GM12878 (cell line): ENCODE data around the gene FAM156A. TPM values are rescaled to one million over a fixed set of nuclear protein-coding genes. Genes with fewer than 3 reads are reported as not detected.
A peak's percentile ranks its signal among the peaks of the same experiment; 100 is the strongest.

Experiments
- ATF2 ChIP-seq: IDR thresholded peaks from 2 replicates; pipeline ENCODE4 v1.6.1; 2012; ENCODE audit warnings: low read length, inconsistent platforms
- ATF7 ChIP-seq: fragments of 450-650 bp; IDR thresholded peaks from 2 replicates; pipeline ENCODE4 v1.6.1; 2016; ENCODE audit warnings: low read depth, mild to moderate bottlenecking
- BRCA1 ChIP-seq: IDR thresholded peaks from 2 replicates; pipeline ENCODE4 v1.6.1; 2011; ENCODE audit warnings: low read depth, low read length, improper control_type of control experiment
- CHD2 ChIP-seq: IDR thresholded peaks from 2 replicates; pipeline ENCODE4 v1.6.1; 2011; ENCODE audit warnings: low read depth, low read length, improper control_type of control experiment, borderline replicate concordance
- CREB1 ChIP-seq: IDR thresholded peaks from 2 replicates; pipeline ENCODE4 v1.6.1; 2012; ENCODE audit warnings: low read depth, mild to moderate bottlenecking, inconsistent platforms
- CUX1 ChIP-seq: IDR thresholded peaks from 2 replicates; pipeline ENCODE4 v1.6.1; 2012; ENCODE audit warnings: improper control_type of control experiment, low read depth, low read length; ENCODE audit not compliant: insufficient replicate concordance
- EGR1 ChIP-seq, 2 experiments: IDR thresholded peaks; 1 replicate in 1 of 2; 2 replicates in 1 of 2; pipeline ENCODE4 v1.6.1; 2011 to 2012; ENCODE audit warnings: low read depth in 2 of 2, low read length in 2 of 2, borderline replicate concordance in 1 of 2, mild to moderate bottlenecking in 1 of 2, moderate library complexity in 1 of 2
- FOXM1 ChIP-seq: IDR thresholded peaks from 2 replicates; pipeline ENCODE4 v1.6.1; 2012; ENCODE audit warnings: low read depth, mild to moderate bottlenecking, inconsistent platforms, low read length, moderate library complexity
- GABPA ChIP-seq: IDR thresholded peaks from 2 replicates; pipeline ENCODE4 v1.6.1; 2014; ENCODE audit warnings: antibody characterized with exemption, low read depth, mild to moderate bottlenecking, inconsistent platforms
- HCFC1 ChIP-seq: fragments of 150-350 bp; IDR thresholded peaks from 2 replicates; pipeline ENCODE4 v1.6.1; 2014; ENCODE audit warnings: low read length
- HDAC6 ChIP-seq: fragments of 200-600 bp; sonication (generic); IDR thresholded peaks from one replicate; pipeline ENCODE4 v1.8.0; 2017; ENCODE audit warnings: antibody characterized with exemption; ENCODE audit not compliant: unreplicated experiment
- MEF2A ChIP-seq: IDR thresholded peaks from 2 replicates; pipeline ENCODE4 v1.6.1; 2011; ENCODE audit warnings: low read depth, mild to moderate bottlenecking, low read length, moderate library complexity; ENCODE audit not compliant: insufficient read depth
- MTA3 ChIP-seq: IDR thresholded peaks from 2 replicates; pipeline ENCODE4 v1.6.1; 2012; ENCODE audit warnings: low read length, inconsistent platforms, borderline replicate concordance
- MXI1 ChIP-seq: fragments of 150-350 bp; IDR thresholded peaks from 2 replicates; pipeline ENCODE4 v1.6.1; 2011; ENCODE audit warnings: low read depth, mild to moderate bottlenecking, inconsistent platforms, low read length, improper control_type of control experiment
- MYC ChIP-seq: IDR thresholded peaks from 2 replicates; pipeline ENCODE4 v1.6.1; 2011; ENCODE audit warnings: mild to moderate bottlenecking, low read length, moderate library complexity, inconsistent platforms; ENCODE audit not compliant: insufficient read depth, insufficient replicate concordance, insufficient read length, severe bottlenecking
- NR2C2 ChIP-seq: IDR thresholded peaks from 2 replicates; pipeline ENCODE4 v1.6.1; 2011; ENCODE audit warnings: borderline replicate concordance, low read depth; ENCODE audit not compliant: control insufficient read depth, insufficient read length
- PAX8 ChIP-seq: fragments of 450-650 bp; IDR thresholded peaks from 2 replicates; pipeline ENCODE4 v1.6.1; 2017; ENCODE audit warnings: mild to moderate bottlenecking, moderate library complexity
- POLR2AphosphoS5 ChIP-seq: IDR thresholded peaks from 2 replicates; pipeline ENCODE4 v1.6.1; 2011; ENCODE audit warnings: mild to moderate bottlenecking, low read length, inconsistent platforms
- POU2F2 ChIP-seq: IDR thresholded peaks from 3 replicates; pipeline ENCODE4 v1.6.1; 2011; ENCODE audit warnings: low read depth, mild to moderate bottlenecking, low read length, borderline replicate concordance
- RBBP5 ChIP-seq: fragments of 200-600 bp; sonication (generic); conservative IDR thresholded peaks from 2 replicates; pipeline ENCODE4 v1.6.1; 2016
- SP1 ChIP-seq: IDR thresholded peaks from one replicate; pipeline ENCODE4 v1.6.1; 2011; ENCODE audit warnings: low read depth, low read length
- TCF12 ChIP-seq: IDR thresholded peaks from 2 replicates; pipeline ENCODE4 v1.6.1; 2011; ENCODE audit warnings: low read depth, mild to moderate bottlenecking, low read length
- ZNF217 ChIP-seq: fragments of 450-650 bp; IDR thresholded peaks from 2 replicates; pipeline ENCODE4 v1.6.1; 2017; ENCODE audit warnings: antibody characterized with exemption, mild to moderate bottlenecking
- polyA plus RNA-seq, 11 experiments: library from polyadenylated mRNA; depleted of rRNA in 4 of 11; unstranded in 6 of 11; stranded (reverse) in 5 of 11; fragments of >200 nt; fragmentation: Nextera tagmentation in 4 of 11; fragmentation: Illumina TruSeq in 1 of 11; extraction: Ambion mirVana in 4 of 11; extraction: Trizol in 1 of 11; gene quantifications; 1 replicate in 1 of 11; 2 replicates in 10 of 11; pipeline versions ENCODE4 v1.2.1 to v1.2.3, GENCODE V29; 2011 to 2016; ENCODE audit warnings: inconsistent platforms in 2 of 11, missing spikeins in 2 of 11, low read depth in 1 of 11
- total RNA-seq, 4 experiments: library from RNA; depleted of rRNA in 3 of 4; stranded (reverse); fragments of >200 nt in 3 of 4; fragmentation: Illumina TruSeq in 1 of 4; extraction: Trizol in 1 of 4; gene quantifications; 2 replicates each; pipeline versions ENCODE4 v1.2.1 to v1.2.3, GENCODE V29; 2013 to 2021
- TF ChIP-seq, protein P1 (sequence below): fragments of 450-650 bp; IDR thresholded peaks from 2 replicates; pipeline ENCODE4 v1.6.1; 2016; ENCODE audit warnings: mild to moderate bottlenecking

The FAM156A gene
- total and polyA plus RNA-seq, 10 of the 15 experiments (the other 5 are each of a cell fraction or from before 2014, with no cell fraction given) = 2.9 to 25.2 (median 16.3) TPM

- TF ChIP-seq HCFC1 (peak; percentile 59), FOXM1 (peak; percentile 80), POLR2AphosphoS5 (peak; percentile 83), GABPA (peak; percentile 91), RBBP5 (no peak), MTA3 (no peak), PAX8 (no peak), ATF7 (0 out of 2 replicates have a peak, but pooled peaks have one; percentile 59), CREB1 (peak; percentile 86), CHD2 (peak; percentile 67), MYC (peak; percentile 50), POU2F2 (peak; percentile 76), CUX1 (no peak), NR2C2 (no peak), ZNF217 (no peak), MEF2A (peak; percentile 64; the same call in 1 of the 2 replicates), ATF2 (peak; percentile 76; the same call in 1 of the 2 replicates), HDAC6 (no peak), TCF12 (no peak), EGR1 (IDR thresholded peaks at IDR 0.05; ENCODE audit: borderline replicate concordance in 1 of 2, low read depth in 2 of 2, low read length in 2 of 2) (peak in 1 of 2 experiments; percentile 55; a peak in 1 of 3 replicates), MXI1 (no peak; the same call in 1 of the 2 replicates), SP1 (peak; percentile 77), BRCA1 (no peak)
- TF ChIP-seq, protein P1, sequence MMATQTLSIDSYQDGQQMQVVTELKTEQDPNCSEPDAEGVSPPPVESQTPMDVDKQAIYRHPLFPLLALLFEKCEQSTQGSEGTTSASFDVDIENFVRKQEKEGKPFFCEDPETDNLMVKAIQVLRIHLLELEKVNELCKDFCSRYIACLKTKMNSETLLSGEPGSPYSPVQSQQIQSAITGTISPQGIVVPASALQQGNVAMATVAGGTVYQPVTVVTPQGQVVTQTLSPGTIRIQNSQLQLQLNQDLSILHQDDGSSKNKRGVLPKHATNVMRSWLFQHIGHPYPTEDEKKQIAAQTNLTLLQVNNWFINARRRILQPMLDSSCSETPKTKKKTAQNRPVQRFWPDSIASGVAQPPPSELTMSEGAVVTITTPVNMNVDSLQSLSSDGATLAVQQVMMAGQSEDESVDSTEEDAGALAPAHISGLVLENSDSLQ = peak; percentile 90
Measured at GRCh38 chrX:52934704-52935469, 23.4 kb downstream of the FAM156A start (continued).
